HG03280 (cell line): Measurements from ENCODE around the gene ITGAV.

Experiments used
- ATAC-seq: cut with Tn5 transposase; IDR thresholded peaks from one replicate; pipeline ENCODE4 v1.9.1; 2021; ENCODE audit warnings: mild to moderate bottlenecking, moderate library complexity; ENCODE audit not compliant: unreplicated experiment

The ITGAV gene

DNA sequence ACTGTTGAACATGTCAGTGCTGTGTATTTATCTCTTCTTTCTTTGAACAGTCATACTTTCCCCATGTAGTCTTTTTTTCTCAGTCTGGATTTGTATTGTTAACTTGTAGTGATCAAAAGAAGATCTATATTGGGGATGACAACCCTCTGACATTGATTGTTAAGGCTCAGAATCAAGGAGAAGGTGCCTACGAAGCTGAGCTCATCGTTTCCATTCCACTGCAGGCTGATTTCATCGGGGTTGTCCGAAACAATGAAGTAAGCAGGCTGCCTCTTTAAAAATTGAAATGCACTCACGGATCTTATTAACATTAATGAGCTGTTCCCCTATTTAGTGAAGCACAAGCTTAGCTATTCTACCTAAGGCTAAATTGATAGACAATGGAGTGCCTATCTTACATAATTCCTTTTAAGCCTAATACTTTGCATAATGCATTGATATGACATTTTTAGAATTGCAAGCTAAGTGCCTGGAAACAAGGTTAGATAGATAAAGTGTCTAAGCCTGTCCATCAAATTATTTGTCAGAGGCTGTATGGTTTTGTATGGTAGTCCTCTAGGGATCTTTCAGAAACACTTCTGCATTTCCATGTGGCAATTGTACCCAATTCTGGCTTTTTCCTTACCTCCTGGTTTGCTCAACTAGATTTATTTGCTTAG is 74.7 kb downstream of the ITGAV start:
- no peak for ATAC-seq

DNA sequence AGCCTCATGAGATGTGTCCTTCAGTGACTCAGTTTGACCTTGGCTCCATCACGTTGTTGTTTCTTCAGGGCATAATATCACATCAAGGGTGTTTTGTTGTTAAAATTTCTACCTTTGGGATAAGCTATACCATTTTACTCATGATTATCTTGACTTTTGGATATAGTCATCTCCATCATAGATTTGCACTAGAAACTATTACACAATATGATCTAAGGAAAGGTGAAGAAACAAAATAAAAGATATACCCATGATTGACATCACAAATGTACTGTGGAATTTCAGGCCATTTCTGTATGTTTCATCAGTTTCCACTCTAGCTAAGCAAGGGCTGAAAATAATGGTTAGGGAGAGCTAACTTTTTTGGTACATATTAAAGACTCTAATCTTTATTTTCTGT is 79.3 kb downstream of the ITGAV start:
- ATAC-seq, result no peak

DNA sequence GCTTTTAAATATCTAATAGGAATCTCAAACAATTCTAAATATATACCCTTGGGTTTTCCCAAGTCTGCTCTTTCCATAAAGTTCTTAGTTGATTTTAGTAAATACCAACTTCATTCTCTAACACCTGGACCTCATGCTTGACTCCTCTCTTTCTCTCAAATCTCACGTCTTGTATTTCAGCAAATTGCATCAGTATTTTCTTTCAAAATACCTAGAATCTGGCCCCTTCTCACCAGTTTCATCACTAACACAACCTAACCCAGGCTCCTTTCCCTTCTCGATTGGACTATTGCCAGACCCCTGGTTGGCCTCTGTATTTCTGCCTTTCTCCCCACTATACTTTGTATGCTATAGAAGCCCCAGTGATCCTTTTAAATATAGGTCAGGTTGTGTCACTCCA is 81.0 kb downstream of the ITGAV start:
- no peak for ATAC-seq

DNA sequence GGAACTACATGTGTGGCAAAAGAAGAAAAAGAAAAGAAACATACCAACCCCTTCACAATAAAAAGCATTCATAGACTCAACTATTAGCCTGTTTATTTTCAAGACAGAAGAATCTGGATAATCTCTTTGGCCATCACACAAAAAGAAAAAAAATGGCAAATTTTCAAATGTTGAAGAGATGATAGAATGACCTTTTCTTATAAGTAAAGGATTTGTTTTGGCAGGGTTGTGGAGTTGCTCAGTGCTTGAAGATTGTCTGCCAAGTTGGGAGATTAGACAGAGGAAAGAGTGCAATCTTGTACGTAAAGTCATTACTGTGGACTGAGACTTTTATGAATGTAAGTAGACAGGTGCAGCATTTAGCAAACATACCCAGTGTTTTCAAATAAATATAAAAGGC is 85.5 kb downstream of the ITGAV start:
- no peak for ATAC-seq

DNA sequence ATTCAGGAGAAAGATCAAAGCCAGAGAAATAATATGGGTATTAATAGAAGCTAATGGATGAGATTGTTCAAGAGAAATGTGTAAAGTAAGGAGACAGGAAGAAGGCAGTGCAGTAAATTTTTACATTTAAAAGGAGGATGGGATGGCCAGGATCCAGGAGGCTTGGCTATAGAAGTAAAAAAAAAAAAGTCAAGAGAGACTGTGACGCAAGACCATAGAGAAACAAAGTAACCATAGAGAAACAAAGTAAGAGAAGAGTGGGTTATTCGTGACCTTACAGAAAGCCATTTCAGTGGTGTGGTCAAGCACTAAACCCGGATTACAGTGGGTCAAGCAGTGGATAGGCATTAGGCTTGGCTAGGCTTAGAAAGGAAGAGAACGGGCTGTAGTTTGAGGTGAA is 93.5 kb downstream of the ITGAV start:
- ATAC-seq, result no peak

DNA sequence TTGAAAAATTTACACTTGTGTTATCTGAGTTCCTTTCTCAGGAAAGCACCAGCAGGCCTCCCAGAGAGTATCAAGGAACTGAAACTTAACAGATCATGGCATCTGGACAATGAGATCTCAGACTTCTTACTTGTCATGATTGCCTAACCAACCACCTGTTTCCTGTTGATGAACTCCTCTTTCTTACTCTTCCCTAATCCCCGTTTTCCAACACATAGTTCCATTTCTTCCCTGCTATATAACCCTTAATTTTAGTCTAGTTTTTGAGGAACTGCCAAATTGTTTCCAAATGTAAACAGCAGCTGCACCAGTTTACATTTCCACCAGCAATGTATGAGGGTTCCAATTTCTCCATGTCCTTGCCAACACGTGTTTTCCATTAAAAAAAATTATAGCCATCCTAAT is 98.0 kb downstream of the ITGAV start:
- ATAC-seq, result no peak

DNA sequence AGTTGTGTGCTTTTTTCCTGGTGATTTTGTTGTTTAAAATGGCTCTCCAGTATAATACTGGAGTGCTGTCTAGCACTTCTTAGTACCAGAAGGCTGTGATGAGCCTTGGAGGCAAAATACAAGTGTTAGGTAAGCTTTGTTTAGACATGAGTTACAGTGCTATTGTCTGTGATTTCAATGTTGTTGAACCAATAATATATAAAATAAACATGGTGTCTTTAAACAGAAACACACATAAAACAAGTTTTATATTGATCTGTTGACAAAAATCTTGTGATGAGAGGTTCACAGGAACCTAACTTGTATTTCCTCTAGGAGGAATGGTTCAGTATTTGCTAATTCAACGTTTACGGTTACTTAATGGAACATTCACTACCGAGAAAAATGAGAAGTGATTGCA is 99.0 kb downstream of the ITGAV start:
- ATAC-seq, result no peak

DNA sequence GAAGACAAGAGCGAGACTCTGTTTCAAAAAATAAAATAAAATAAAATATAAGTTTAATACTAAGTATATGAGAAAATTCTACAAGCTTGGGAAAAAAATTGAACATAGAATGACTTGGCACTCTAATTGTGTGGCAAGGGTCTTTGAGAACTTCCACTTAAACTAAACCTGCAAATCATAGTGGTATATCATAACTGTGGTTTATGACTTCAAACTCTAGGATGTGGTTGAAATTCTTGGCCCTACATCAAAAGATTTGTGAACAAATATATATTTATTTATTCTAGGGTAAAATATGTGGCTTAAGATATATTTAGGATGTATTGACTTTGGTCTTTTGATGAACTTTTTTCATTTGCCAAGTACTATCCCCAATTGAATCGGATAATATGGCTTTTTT is 100.9 kb downstream of the ITGAV start:
- no peak for ATAC-seq

DNA sequence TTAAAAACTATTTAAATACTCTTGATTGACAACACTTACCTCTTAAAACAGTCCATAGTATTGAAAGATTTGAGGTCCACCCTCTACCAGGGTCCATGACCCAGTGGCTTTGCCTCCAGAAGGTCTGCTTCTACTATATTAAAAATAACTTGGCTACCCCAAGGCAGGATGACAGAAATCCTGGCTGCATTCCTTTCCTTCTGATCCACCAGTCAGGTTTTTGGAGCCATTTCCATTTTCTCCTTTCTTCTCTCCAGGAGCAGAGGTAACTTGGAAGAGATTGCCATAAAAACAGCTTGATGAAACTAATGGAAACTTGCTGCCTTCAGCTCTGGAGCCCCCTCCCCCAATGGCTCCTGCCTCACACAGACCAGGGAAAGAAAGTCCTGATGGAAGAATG is 101.4 kb downstream of the ITGAV start:
- ATAC-seq, result no peak

DNA sequence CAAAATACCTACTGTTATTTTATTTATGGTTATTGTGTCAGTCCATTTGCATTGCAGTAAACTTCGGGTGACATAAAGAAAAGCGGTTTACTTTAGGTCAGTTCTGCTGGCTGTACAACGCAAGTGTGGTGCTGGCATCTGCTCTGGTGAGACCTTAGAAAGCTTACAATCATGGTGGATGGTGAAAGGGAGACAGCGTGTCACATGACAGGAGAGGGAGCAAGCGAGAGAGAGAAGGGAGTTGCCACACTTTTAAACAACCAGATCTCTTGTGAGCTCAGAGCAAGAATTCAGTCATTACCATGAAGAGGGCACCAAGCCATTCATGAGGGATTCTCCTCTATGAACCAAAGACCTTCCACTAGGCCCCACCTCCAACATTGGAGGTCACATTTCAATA is 102.0 kb downstream of the ITGAV start:
- no peak for ATAC-seq

DNA sequence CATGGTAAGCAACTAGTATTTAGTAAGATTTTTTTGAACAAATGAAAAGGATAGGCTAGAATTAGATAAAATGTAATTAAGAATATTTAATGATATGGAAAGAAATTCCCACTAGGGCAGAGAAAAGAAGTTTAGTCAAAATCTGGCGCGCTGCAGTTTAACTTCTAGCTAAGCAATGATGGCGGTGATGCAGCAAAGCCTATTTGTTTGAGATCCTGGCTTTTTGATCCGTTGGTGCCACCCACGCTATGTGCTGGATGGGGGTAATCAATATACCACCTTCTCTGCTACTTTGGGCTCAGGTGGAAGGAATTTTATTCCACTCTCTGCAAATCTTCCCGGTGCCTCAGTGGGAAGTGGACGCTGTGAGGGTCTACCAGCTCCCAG is 103.6 kb downstream of the ITGAV start:
- no peak for ATAC-seq

DNA sequence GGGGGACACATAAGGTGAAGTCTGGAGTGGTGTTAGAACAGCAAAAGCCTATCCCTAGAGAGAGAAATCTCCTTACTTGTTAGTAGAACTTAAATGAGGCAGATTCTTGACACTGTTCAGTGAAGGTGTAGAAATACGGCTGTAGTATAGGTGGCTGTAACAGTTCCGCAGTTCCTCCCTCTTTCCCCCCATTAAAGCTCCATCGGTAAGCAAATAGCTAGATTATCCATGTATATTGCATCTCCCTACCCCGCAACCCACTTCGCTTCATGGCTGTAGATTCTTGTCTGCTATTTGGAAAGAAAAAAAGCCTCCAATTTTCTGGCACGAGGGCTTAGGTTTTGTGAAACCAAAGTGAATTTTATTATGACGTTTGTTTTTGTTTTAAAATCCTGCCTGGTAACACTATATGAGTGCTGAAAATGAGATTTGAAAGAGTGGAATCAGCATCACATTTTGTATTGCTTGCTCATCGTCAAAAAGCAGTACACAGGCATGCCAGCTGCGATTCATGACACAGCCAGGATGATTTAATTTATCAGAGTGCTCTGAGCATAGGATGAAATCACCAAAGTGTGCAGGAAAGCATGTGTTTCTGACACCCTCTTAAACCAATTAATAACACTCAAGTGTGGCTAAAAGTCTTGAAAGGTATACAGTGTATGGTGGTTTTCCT is 105.4 kb downstream of the ITGAV start:
- no peak for ATAC-seq

DNA sequence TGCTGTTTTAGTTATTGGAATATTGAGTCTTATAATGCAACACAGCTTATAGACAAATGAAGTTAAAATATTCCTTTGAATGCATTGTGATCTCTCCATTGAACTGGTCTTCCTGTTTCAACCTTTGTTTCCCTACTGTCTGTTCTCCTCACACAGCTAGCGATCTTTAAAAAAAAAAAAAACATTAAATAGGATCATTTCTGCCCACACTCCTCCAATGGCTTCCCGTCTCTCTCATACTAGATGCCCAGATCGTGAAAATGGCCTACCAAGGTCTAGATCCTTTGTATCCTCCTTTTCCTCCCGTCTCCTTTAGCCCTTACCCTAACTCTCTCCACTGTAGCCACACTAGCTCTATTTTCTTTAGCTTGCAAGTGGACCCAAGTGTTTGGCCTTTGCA is 106.4 kb downstream of the ITGAV start:
- ATAC-seq, result no peak

DNA sequence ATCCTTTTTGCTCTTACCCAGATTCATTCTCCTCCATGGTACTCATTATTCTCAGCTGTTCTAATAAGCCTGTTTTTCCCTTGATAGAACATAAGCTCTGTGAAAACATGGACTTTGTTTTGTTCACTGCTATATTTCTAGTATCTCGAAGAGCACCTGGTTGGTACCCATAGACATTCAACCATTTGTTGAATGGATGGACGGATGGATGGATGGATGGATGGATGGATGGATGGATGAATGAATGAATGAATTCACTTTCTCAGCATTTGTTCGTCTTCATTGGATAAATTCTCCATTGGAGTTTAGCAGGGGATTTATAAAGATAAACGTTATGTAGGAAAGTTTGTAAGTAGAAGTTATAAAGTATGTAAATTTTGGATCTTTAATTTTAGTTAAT is 106.9 kb downstream of the ITGAV start:
- no peak for ATAC-seq

DNA sequence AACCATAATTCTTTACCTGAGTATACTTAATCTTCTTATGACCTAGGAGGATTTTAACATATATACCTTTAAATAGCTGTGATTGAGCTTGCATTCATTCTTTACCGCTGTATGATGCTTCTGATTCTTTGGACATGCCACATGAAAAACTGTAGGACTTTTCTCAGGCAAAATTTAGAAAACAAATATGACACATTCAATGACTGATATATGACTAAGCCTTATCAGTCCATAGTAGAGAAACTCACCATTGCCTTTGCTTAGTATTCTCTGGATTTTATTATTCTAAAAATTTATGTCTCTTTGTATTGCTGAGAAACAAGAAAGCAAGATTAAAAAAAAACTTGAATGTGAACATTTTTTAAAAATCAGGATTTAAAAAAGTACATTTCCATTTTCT is 107.7 kb downstream of the ITGAV start:
- no peak for ATAC-seq

DNA sequence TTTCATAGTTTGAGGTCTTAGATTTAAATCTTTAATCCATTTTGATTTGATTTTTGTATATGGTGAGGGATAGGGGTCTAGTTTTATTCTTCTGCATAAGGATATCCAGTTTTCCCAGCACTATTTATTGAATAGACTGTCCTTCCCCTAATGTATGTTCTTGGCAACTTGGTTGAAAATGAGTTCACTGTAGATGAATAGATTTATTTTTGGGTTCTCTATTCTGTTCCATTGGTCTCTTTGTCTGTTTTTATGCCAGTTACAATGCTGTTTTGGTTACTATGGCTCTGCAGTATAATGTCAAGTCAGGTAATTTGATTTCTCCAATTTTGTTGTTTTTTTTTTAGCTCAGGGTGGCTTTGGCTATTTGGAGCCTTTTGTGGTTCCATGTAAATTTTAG is 109.9 kb downstream of the ITGAV start:
- no peak for ATAC-seq

DNA sequence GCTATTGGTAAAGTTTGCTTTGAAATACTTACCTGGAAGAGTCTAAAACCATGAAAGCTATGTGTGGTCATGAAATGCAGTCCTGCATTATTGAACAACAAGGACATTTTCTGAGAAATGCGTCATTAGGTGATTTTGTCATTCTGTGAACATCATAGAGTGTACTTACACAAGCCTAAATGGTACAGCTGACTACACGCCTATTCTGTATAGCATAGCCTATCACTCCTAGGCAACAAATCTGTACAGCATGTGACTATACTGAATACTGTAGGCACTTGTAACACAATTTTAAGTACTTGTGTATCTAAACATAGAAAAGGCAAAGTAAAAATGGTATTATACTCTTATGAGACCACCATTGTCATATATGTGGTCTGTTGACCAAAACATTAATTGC is 112.2 kb downstream of the ITGAV start:
- ATAC-seq, result no peak

DNA sequence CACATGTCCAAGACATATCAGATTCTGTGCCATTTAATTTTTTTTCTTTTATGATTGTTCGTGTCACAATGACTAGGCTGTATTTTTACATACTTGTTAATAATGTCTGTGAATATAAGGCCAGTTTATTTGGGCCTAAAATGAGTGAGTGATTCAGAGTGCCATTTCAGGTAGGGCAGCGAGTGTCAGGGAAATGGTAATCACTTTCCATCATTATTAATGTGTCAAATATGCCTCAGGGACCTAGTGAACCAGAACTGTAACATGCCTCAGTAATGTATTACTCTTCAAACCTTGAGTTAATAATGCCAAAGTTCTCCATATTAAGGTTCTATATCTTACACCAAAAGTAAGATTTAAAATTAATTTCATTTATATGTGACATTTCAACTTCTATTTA is 112.6 kb downstream of the ITGAV start:
- no peak for ATAC-seq

DNA sequence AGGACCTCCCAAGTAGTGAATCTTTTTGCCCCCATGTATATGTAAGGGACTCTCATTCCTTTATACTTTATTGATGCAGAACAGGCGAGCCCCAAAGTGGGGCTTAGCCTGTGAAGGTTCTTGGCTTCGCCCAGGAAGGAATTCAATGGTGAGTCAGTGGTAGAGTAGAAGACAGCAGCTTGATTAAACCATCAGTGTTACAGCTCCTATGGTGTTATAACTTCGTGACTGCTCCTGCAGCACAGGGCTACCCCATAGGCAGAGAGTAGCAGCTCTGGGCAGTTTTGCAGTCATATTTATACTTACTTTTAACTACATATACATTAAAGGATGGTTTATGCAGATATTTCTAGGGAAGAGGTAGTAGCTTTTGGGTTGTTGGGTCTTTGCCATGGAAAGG is 115.0 kb downstream of the ITGAV start:
- ATAC-seq, result no peak

DNA sequence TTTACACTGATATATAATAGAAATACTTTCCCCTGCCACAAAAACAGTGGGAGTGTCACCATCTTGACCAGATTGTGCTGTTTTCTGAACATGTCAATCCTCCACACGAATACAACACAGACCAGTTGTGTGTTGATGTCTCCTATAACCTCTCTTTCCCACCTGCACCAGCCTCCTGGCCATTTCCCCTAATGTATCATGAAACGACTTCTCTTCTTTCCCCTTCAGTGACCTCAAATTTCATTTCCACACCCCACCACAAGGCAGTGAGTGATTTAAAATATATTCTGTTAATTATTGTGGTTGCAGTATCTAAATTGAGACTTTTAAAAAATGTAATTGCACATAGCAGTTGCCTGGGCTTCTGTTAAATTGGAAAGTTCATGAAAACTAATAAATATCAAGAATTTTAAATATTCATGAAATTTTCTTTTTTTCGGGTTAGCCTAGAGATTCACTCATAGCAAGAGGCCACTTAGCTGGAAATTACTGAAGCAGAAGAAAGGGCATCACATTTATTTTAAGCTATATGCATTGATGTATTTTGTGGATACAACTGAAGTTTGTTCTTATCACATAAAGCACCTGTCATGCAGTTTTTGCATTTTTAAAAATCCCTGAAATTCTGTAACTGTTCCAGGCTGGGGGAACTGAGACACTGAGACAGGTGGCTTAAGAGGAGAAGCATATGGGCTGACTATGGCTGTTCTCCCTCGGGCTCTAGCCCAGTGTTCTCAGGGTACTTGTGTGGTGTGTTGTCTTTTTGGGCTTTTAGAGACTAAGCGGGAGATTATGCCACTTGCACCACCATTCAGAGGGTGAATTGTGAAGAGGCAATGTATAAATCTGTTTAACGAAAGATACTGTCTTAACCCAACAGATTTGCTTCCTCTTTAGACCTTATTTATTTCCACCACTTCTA is 119.9 kb downstream of the ITGAV start:
- no peak for ATAC-seq

DNA sequence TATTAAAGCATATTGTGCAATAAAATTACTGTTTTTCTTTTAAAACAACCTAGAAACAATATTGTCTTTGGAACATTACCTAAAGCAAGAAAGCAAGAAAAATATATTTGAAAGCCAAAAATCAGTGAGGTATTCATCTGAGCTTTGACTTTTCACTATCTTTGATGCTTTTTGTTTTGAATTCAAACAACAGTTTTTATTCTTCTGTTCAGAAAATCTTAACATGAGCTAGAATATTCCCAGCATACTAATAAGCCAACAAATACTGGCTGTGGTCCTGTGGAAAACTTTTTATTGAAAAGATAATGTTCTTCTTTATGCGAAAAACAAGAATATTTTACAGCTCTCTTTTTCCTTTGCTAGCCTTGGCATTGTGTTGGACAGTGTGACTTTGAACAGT is 123.8 kb downstream of the ITGAV start:
- no peak for ATAC-seq

DNA sequence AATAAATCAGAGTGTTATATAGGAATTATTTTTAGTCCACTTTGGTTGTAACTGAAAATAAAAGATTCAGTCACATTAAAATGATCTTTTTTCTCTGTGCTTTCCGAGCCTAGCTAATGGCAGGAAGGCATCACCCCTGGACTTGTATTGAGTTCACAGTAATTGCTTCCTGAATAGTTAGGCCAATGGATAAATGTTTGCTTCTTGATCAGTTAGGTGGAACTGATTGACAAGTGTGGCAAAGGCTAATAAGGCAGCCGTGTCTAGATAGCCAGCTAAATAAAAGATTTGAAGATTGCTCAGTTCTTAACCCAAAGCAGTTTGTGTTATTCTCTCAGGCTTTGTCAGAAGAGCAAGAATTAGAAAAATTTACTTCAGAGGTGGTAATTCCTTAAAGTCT is 124.8 kb downstream of the ITGAV start:
- no peak for ATAC-seq
